ENCODE measurements around the gene SLC6A8.
"Not testable (repeated sequence)": the region's sequence is repeated elsewhere in the genome, so short reads cannot be mapped to it uniquely, and the experiment has no call there.

DNA sequence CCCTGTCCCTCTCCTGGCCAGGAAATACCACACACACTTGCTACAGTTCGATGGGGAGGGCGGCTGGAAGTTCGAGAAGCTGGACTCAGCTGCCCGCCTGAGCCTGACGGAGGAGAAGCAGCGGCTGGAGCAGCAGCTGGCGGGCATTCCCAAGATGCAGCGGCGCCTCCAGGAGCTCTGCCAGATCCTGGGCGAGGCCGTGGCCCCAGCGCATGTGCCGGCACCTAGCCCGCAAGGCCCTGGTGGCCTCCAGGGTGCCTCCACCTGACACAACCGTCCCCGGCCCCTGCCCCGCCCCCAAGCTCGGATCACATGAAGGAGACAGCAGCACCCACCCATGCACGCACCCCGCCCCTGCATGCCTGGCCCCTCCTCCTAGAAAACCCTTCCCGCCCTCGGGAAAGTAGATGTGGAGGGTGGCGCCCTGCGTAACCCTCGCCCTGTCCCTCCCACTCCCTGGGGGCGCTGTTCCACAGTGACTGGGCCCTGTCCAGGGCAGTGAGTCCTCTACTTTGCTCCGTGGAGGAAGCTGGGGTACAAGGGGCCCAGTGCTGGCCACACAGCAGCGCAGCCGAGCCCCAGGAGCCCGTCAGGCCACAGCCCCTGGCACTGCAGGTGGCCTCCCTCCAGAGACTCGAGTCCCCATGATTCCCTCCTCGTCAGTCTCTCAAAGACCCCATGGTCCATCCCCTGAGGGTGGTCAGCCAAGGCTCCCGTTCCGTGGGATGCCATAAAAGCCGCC lies 55.9 kb downstream of the SLC6A8 start:
- not testable (repeated sequence) for TF ChIP-seq POLR2A (IDR thresholded peaks at IDR 0.05)
- TF ChIP-seq, protein P1, sequence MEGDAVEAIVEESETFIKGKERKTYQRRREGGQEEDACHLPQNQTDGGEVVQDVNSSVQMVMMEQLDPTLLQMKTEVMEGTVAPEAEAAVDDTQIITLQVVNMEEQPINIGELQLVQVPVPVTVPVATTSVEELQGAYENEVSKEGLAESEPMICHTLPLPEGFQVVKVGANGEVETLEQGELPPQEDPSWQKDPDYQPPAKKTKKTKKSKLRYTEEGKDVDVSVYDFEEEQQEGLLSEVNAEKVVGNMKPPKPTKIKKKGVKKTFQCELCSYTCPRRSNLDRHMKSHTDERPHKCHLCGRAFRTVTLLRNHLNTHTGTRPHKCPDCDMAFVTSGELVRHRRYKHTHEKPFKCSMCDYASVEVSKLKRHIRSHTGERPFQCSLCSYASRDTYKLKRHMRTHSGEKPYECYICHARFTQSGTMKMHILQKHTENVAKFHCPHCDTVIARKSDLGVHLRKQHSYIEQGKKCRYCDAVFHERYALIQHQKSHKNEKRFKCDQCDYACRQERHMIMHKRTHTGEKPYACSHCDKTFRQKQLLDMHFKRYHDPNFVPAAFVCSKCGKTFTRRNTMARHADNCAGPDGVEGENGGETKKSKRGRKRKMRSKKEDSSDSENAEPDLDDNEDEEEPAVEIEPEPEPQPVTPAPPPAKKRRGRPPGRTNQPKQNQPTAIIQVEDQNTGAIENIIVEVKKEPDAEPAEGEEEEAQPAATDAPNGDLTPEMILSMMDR (IDR thresholded peaks at IDR 0.05) = not testable (repeated sequence)

Data from heart left ventricle (tissue), 13 donors.